GM19372 (cell line): Measurements from ENCODE around the gene SLC2A13.
"Not testable (repeated sequence)": the region's sequence is repeated elsewhere in the genome, so short reads cannot be mapped to it uniquely, and the experiment has no call there.

Experiments used
- ATAC-seq: cut with Tn5 transposase; IDR thresholded peaks from one replicate; pipeline ENCODE4 v1.9.1; 2021; ENCODE audit warnings: mild to moderate bottlenecking, low read depth, moderate library complexity; ENCODE audit not compliant: unreplicated experiment

Gene SLC2A13

GRCh38 chr12:40044396-40044795 is 61.5 kb downstream of the SLC2A13 start:
- ATAC-seq: no peak

- ATAC-seq: no peak
These were observed 66.3 kb downstream of the SLC2A13 start for GRCh38 chr12:40039598-40039997.

- ATAC-seq: no peak
These were observed 67.3 kb downstream of the SLC2A13 start for GRCh38 chr12:40038619-40039018.

- ATAC-seq: no peak
These were observed 71.2 kb downstream of the SLC2A13 start for GRCh38 chr12:40034712-40035111.

GRCh38 chr12:40034156-40034555 is 71.7 kb downstream of the SLC2A13 start:
- no peak for ATAC-seq

- ATAC-seq: no peak
These were observed 72.6 kb downstream of the SLC2A13 start for GRCh38 chr12:40033242-40033630.

GRCh38 chr12:40032433-40033241 is 73.2 kb downstream of the SLC2A13 start:
- no peak for ATAC-seq

GRCh38 chr12:40031965-40032364 is 73.9 kb downstream of the SLC2A13 start:
- no peak for ATAC-seq

GRCh38 chr12:40030970-40031369 is 74.9 kb downstream of the SLC2A13 start:
- not testable (repeated sequence) for ATAC-seq

- ATAC-seq: no peak
These were observed 77.6 kb downstream of the SLC2A13 start for GRCh38 chr12:40028296-40028695.

GRCh38 chr12:40022850-40023249 is 83.0 kb downstream of the SLC2A13 start:
- ATAC-seq: no peak

- ATAC-seq: no peak
These were observed 85.6 kb downstream of the SLC2A13 start for GRCh38 chr12:40020261-40020691.

- ATAC-seq: no peak
These were observed 88.4 kb downstream of the SLC2A13 start for GRCh38 chr12:40017488-40017887.

GRCh38 chr12:40016980-40017379 is 88.9 kb downstream of the SLC2A13 start:
- no peak for ATAC-seq

- ATAC-seq: no peak
These were observed 90.0 kb downstream of the SLC2A13 start for GRCh38 chr12:40015881-40016280.

- ATAC-seq: no peak
These were observed 90.5 kb downstream of the SLC2A13 start for GRCh38 chr12:40015345-40015744.

GRCh38 chr12:40013847-40014246 is 92.0 kb downstream of the SLC2A13 start:
- ATAC-seq: no peak

GRCh38 chr12:40013292-40013691 is 92.6 kb downstream of the SLC2A13 start:
- no peak for ATAC-seq

GRCh38 chr12:40012711-40013110 is 93.2 kb downstream of the SLC2A13 start:
- ATAC-seq: no peak

- peak; percentile 22 for ATAC-seq
These were observed 94.1 kb downstream of the SLC2A13 start for GRCh38 chr12:40011775-40012129.

- peak; percentile 95 for ATAC-seq
These were observed 94.7 kb downstream of the SLC2A13 start for GRCh38 chr12:40010899-40011774.
